Kidney epithelial cell (primary cell): Measurements from ENCODE around the gene ACTR5. TPM values are rescaled to one million over a fixed set of nuclear protein-coding genes. Genes with fewer than 3 reads are reported as not detected.

Experiments used
- DNase-seq: peaks from one replicate; pipeline ENCODE4 v3.0.0-alpha.2; 2010; ENCODE audit warnings: low read depth
- H3K27me3 ChIP-seq: 2 replicates; pipeline ENCODE4 v1.6.0; 2011; ENCODE audit warnings: low read length; ENCODE audit not compliant: control insufficient read depth, insufficient read depth
- H3K36me3 ChIP-seq: 2 replicates; pipeline ENCODE4 v1.5.1; 2011; ENCODE audit warnings: low read length; ENCODE audit not compliant: control insufficient read depth, insufficient read depth
- H3K4me3 ChIP-seq: 2 replicates; pipeline ENCODE4 v1.5.1; 2011; ENCODE audit warnings: low read depth, mild to moderate bottlenecking, control low read depth, low read length
- CTCF ChIP-seq: IDR thresholded peaks from 2 replicates; pipeline ENCODE4 v1.5.1; 2011; ENCODE audit warnings: mild to moderate bottlenecking, moderate library complexity, low read length, control low read depth, inconsistent platforms; ENCODE audit not compliant: insufficient read depth, poor library complexity, severe bottlenecking
- total RNA-seq: library from RNA; depleted of rRNA; stranded (reverse); fragments of >200 nt; gene quantifications from 2 replicates; pipeline ENCODE4 v1.2.3, GENCODE V29; 2015

ACTR5 gene
- total RNA-seq, 1 donor from 2014 or later: 8.4 TPM

GRCh38 chr20:38727607-38728190 lies 20.6 kb upstream of the ACTR5 start:
- TF ChIP-seq CTCF: no peak
- no peak for DNase-seq
- Histone ChIP-seq H3K36me3 (no peaks in the 10 kb centered on the region), H3K27me3 (peaks cover 93% of the 10 kb centered on the region), H3K4me3 (no peak overlapping the region)

DNA sequence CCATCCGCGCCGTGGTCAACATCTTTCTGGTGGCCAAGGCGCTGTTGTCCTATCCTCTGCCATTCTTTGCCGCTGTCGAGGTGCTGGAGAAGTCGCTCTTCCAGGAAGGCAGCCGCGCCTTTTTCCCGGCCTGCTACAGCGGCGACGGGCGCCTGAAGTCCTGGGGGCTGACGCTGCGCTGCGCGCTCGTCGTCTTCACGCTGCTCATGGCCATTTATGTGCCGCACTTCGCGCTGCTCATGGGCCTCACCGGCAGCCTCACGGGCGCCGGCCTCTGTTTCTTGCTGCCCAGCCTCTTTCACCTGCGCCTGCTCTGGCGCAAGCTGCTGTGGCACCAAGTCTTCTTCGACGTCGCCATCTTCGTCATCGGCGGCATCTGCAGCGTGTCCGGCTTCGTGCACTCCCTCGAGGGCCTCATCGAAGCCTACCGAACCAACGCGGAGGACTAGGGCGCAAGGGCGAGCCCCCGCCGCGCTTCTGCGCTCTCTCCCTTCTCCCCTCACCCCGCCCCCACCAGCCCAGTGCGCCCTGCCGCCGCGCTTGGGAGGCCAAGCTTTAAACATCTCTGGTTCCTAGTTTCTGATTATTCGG lies 20.0 kb upstream of the ACTR5 start:
- Histone ChIP-seq H3K27me3 (peaks cover 91% of the 10 kb centered on the region), H3K4me3 (no peak overlapping the region), H3K36me3 (no peaks in the 10 kb centered on the region)
- no peak for TF ChIP-seq CTCF
- no peak for DNase-seq

- no peak for DNase-seq
- TF ChIP-seq CTCF: no peak
- H3K27me3 ChIP-seq: peaks cover 88% of the 10 kb centered on the region
- no peak overlapping the region for H3K4me3 ChIP-seq
- H3K36me3 ChIP-seq: no peaks in the 10 kb centered on the region
These were observed 19.2 kb upstream of the ACTR5 start for GRCh38 chr20:38728911-38729642.

- DNase-seq: no peak
- H3K27me3 ChIP-seq: peaks cover 83% of the 10 kb centered on the region
- no peak for TF ChIP-seq CTCF
These were observed 18.5 kb upstream of the ACTR5 start for GRCh38 chr20:38729767-38730166.

DNA sequence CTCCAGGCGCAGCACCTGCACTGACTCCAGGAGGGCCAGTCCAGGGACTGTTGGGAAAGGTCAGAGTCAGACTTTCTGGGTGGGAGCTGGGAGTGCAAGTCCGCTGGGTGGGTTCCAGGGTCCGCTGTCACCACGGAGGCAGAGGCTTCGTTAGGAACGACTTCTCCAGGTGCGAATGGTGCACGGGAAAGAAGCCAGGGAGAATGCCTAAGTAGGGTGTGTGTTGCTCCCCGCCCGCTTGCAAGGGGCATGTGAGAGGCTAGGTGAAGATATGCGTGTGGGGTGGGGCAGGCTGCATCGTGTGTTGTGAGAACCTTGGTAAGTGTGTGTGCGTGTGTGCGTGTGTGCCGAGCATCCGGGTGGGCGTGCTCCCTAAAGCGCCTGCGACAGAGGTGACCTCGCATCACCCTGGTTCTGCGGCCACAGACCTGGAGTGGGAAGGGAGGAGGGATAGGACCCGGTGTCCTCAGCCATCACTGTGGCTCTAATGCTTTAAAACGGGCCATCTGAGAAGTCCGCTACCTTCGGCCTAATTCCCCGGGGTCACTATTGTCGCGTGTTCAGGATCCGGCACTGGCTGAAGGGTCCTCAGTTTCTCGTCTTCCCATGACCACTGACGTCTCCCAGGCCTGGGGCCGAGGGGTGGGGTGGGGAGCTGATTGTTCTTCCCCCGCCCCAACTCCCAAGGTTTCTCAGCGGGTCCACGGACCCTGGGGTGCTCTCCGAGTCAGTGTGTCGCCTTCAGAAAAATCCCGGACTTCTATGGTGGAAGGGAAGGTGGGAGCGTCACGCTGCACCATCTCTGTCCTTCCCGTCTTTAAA lies 17.9 kb upstream of the ACTR5 start:
- no peaks in the 10 kb centered on the region for H3K36me3 ChIP-seq
- no peak for TF ChIP-seq CTCF
- H3K4me3 ChIP-seq: no peak overlapping the region
- no peak for DNase-seq
- peaks cover 79% of the 10 kb centered on the region for H3K27me3 ChIP-seq

More at GRCh38 chr20:38729767-38730166, 18.5 kb upstream of the ACTR5 start:
- no peaks in the 10 kb centered on the region for H3K36me3 ChIP-seq
- H3K4me3 ChIP-seq: no peak overlapping the region
